HG03565 (cell line): ENCODE data around the gene CNPPD1.

Experiments used
- ATAC-seq: cut with Tn5 transposase; IDR thresholded peaks from one replicate; pipeline ENCODE4 v1.9.1; 2021; ENCODE audit warnings: mild to moderate bottlenecking, moderate library complexity; ENCODE audit not compliant: unreplicated experiment

CNPPD1 gene

DNA sequence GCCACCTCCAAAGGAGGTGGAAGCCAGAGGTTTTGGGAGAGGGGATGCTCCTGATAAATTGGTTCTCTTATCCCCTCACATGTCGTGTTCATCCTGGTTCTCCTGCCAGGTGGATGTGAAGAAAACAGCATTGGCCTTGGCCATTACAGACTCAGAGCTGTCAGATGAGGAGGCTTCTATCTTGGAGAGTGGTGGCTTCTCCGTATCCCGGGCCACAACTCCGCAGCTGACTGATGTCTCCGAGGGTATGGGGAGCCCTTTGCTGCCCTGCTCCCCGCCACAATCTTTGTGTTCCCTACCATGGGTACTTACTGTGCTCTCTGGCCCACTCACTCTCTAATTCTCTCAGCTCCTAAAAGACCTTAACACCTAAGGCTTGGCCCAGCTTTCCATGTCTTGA, 4.8 kb upstream of the CNPPD1 start:
- ATAC-seq, result no peak

DNA sequence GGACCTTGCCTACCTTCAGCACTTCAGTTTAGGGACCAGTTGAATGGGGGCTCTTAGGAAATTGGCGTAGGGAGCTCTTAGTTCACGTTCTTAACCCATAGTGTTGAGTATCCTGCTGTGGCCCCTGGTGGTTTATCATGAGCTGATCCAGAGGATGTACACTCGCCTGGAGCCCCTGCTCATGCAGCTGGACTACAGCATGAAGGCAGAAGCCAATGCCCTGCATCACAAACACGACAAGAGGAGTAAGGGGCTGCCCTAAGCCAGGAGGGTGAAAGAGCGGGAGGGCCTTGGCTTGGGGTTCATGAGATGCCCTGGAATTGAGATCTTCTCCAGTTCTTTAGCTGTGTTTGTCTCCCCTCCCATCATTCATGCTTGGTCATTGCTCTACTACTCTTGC, 4.2 kb upstream of the CNPPD1 start:
- no peak for ATAC-seq

DNA sequence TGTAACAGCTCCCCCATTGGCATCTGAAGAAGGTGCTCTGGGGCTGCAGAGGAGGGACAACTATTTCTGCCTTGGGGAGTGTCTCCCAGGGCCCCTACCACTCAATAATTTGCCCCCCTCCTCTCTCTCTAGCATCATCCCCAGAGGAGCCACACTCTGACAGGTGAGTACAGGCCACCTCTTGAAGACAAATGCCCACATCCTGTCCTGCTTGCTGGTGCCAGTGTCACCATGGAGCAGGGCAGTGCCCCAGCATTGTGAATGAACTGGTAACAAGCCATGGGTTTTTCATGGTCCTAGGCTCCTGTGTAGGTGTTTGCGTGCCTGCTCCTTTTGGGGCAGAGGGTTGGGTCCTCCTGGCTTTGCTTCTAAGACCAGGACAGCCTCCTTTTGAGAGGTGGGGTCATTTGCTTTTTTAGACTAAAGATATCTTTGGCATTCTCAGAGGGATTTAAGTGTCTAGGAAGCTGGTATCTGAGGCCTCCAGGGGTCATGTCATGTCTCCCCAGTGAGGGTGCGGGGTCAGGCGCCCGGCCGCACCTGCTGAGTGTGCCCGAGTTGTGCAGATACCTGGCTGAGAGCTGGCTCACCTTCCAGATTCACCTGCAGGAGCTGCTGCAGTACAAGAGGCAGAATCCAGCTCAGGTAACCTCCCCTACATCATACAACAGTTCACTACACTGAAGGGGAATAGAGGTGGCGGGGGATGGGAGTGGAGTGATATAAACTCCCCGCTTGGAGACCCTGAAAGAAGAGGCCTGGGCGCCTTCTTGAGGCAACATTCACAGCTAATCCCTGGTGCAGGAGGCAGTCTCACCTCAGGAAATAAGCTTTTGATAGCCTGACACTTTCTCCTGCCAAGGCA, 3.1 kb upstream of the CNPPD1 start:
- no peak for ATAC-seq

DNA sequence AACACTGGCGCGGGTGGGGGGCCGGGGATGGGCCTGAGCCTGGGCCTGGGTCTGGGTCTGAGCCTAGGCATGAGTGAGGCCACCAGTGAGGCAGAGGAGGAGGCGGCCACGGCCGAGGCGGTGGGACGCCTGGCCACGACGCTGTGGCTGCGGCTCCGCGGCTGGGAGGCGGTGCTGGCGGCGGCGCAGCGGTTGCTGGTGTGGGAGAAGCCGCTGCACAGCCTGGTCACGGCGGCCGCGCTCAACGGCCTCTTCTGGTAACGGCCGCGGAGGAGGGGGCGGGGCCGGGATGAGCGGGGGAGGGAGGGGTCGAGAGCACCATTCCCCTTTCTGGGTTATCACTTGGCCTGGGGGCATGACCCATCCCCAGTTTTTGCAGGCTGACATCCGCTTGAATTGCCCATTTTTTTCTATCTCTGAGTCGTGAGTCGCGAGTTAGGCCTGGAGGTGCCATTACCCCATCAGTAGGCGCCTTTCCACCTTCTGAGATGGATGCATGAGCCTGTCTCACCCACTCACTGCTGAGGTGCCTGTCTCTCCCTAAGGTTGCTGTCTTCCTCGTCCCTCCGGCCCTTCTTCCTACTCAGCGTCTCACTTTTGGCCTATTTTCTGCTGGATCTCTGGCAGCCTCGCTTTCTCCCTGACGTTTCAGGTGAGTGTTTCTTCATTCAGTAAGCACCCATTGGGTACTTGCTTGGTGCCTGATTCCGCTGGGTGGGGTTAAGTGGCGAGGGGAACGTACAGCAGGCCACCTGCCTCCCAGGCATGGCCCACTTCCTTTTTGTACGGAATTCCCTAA, 1.9 kb upstream of the CNPPD1 start:
- peak; percentile 9 for ATAC-seq

GRCh38 chr2:219177552-219178376, 1.0 kb upstream of the CNPPD1 start, which contains the start of gene RETREG2:
TSS of gene RETREG2 (plus strand) at chr2:219178275. CDS start at chr2:219178353, 78 bp downstream.
- ATAC-seq, result peak; percentile 36

DNA sequence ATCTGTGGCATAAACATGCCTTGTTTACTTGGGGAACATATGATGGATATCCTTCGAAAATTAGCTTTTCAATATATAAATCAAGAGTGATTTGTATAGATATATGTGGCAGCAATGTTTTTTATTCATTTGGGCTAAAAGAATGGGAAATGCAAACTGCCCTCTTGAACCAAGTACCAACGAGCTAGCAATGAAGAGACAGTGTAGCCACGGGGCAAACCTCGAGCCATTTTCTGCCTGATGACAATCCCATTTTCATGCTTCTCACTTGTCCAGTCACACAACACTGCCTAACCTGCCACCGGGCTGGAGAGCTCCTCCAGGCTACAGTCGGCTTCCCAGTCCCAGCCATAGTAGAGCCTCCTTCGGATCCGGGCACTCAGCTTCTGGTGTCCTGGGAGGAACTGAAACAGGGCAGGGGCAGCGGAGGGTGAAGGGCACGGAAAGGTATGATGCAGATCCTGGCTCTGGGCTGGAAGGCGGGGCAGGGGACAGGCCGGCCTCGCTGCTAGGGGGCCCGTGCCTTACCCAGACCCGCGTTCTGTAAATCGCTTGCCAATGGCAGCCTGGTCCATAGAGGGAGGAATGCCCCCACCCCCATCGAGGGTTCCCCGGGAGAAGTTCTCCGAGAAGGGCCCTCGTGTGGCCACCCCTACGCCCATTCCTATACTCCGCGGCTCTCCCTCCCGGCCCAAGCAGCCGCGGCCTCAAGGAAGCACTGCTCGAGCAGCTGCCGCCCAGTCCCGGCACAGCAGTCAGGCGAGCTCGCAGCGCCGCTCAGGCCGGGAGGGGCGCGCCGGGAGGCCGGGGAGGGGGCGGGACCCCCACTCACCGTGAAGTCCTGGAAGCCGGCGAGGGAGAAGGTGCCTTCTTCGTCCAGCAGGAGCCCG, 552 bp downstream of the CNPPD1 start:
- ATAC-seq, result no peak

- no peak for ATAC-seq
Measured at GRCh38 chr2:219175486-219175885, 1.2 kb downstream of the CNPPD1 start.

DNA sequence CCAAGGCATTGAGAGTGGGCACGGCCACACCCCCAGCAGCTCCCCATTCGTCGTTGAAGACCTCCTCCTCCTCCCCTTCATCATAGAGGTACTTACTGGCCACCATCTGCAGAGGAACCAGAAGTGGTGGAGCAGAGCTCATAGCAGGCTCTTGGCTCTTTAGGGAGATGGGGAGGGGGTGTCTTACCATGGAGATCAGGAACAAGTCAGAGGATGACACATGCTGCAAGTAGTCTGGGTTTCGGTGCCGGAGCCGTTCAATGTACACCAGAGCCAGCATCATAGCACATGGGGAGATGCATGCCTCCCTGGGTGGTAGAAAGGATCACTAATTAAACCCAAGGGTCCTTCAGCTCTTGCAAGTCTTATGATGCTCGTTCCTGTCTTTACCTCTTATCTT, 1.9 kb downstream of the CNPPD1 start:
- no peak for ATAC-seq

GRCh38 chr2:219174146-219174545, 2.6 kb downstream of the CNPPD1 start:
- no peak for ATAC-seq

GRCh38 chr2:219173176-219173575, 3.5 kb downstream of the CNPPD1 start:
- ATAC-seq, result no peak

DNA sequence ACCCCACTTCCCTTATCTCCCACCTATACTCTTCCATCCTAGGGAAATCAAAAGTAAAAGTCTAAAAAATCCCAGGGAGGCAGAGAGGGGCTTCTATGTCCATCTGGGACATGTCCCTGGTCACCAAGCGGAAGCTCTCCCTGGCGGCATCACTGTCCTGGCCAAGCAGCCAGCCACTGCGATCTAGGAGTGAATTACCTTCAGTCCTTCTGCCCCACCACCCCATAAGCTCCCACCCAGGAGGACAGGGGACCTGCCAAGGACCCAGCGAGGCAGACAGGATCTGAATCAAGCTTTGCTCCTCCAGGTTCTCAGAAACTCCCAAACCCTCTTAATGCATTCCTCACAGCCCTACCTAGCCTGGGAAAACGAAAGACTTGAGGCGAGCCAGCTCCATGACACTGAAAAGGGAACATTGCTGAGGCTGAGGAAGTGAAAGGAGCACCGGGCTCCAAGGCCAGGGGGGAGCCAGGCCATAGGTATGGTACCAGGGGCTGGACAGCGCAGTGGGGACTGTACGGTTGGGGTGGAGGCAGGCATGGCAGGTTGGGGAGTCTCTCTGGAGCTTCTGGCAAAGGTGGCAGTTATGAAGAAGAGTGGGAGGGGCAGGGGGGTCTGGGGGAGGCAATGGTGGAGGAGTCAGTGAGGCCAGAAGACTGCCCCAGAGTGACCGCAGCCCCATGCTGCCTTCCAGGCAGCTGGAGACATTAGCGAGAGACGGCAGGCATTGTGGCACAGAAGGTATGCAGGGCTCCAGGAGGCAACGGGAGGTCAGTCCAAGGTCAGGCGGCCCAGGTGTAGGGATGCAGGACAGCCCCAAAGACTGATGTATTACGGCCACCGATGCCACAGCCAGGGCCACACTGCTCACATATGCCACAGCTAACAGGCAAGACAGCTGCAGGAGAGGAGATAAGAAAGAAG, 4.2 kb downstream of the CNPPD1 start:
- no peak for ATAC-seq

DNA sequence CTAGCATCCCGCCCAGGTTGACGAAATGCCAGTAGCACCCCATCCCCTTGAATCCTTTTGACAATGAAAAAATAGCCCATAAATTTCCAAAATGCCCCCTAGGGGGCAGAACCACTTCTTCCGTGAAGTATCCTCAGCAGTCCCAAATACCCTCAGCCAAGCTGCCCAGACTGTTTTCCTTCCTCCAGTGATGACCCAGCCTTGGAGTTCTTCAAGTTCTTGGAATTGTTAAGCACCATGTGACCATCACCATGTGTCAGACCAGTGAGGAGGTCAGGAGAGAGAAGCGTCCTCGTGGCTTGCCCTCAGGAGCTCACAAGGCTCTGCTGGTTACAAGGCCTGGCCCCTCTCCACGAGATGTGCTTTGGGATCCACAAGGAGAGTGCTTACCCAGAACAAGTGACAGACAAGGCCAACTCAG, 5.5 kb downstream of the CNPPD1 start:
- no peak for ATAC-seq

DNA sequence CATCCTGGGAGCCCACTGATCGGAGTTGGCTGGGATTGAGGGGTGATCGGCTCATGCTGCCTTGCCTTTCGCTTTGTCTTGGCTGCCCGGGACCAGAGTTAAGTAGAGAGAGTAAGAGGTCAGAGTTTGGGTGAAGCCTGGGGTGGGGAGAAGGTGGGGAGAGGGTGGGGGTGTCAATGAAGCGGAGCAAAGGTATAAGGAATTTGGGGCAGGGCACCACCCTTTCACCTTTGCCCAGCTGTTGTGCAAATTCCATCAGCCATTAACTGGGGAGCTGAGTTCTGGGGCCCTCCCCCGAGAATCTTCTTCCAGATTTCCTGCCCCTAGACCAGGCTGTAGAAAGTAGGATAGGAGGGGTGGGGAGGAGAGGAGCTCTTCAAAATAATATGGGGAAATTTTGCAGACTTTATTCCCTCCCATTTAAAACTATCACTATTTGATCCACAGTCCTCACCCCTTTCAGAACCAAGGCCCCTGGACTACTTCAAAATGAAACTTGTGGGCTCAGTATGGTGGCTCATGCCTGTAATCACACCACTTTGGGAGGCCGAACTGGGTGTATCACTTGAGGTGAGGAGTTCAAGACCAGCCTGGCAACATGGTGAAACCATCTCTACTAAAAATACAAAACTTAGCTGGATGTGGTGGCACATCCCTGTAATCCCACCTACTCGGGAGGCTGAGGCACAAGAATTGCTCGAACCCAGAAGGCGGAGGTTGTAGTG, 6.6 kb downstream of the CNPPD1 start, which contains the start of gene SLC23A3:
Gene SLC23A3 (minus strand): TSS at position 100 of the 725 bp plus-strand sequence. CDS start 45 bp downstream, at position 55.
- ATAC-seq, result no peak

DNA sequence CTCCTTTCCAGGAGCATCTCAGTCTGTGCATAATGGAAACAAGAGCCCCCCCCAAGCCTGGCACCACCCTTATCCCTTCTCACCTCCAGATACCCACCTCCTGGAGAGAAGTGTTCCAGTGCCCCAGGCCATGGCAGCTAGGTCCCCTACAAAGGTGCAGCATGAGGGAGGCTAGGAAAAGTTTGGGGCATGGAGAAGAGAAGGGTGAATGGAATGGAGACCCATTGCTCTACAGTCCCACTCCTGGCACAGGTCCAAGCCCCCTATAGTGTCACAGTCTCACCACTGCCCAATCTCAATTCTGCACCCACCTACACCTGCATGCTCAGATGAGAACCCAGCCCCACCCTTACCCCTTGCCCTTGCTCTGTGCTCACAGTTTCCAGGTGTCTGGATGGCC, 7.8 kb downstream of the CNPPD1 start:
- no peak for ATAC-seq

DNA sequence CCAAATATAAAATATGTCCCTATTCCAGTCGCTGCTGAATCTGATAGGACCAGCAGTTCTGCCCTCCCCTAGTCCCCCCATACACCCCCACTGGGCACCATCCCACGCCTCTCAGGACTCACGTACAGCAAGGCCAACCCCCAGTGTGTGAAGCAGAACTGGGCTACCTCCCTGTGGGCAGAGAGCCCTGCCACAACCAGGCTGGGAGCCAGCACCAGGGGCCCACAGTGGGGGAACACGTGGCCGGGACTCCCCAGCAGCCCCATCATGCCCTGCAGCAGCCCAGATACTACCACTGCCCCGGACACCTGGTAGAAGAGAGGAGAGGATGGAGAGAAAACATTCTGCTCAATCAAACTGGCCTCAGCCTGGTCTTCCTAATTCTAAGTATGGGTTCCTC, 8.2 kb downstream of the CNPPD1 start:
- ATAC-seq, result no peak

GRCh38 chr2:219167997-219168396, 8.7 kb downstream of the CNPPD1 start:
- no peak for ATAC-seq

GRCh38 chr2:219165058-219165911, 11.4 kb downstream of the CNPPD1 start:
- no peak for ATAC-seq
